Measurements from ENCODE around the gene IGSF21. TPM values are rescaled to one million over a fixed set of nuclear protein-coding genes. Genes with fewer than 3 reads are reported as not detected.

Gene IGSF21
- total and polyA plus RNA-seq, 10 of the 15 experiments (the other 5 are each of a cell fraction or from before 2014, with no cell fraction given), result 0.03 to 0.49 TPM; not detected in 8

DNA sequence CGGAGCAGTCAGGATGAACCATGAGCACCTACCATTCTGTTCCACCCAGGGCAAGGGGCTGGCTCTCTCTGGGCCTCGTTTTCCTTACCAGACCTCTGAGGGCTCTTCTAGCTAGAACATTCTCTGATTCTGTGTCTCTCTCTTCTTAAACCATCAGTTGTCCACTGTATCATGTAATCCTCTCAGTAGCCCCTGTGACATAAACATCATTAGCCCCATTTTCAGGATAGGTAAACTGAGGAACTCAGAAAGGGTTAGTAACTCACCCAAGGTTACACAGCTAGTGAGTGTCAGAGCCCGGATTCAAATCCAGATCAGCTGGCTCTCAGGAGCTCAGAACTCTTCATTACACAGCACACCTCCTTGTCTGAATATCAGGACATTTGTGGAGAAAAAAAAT is 22.8 kb downstream of the IGSF21 start:
- TF ChIP-seq KDM1A (IDR thresholded peaks at IDR 0.05; ENCODE audit: borderline replicate concordance) (no peak), MXI1 (IDR thresholded peaks at IDR 0.05; ENCODE audit: low read depth, low read length) (no peak), BACH1 (IDR thresholded peaks at IDR 0.05; ENCODE audit: borderline replicate concordance) (no peak), ZNF592 (IDR thresholded peaks at IDR 0.05) (no peak), RCOR1 (conservative IDR thresholded peaks at IDR 0.05; ENCODE audit: low read depth, low read length) (no peak), EP300 (IDR thresholded peaks at IDR 0.05; ENCODE audit: borderline replicate concordance in 1 of 2, control insufficient read depth in 1 of 2, low read depth in 2 of 2, low read length in 2 of 2) (no peak), RB1 (IDR thresholded peaks at IDR 0.05; ENCODE audit: borderline replicate concordance) (no peak), SPI1 (IDR thresholded peaks at IDR 0.05; ENCODE audit: borderline replicate concordance, insufficient read depth, low read depth, low read length) (no peak), SREBF1 (IDR thresholded peaks at IDR 0.05; ENCODE audit: low read length) (no peak), NFIC (IDR thresholded peaks at IDR 0.05; ENCODE audit: low read depth, low read length) (no peak), BCL3 (IDR thresholded peaks at IDR 0.05; ENCODE audit: borderline replicate concordance, insufficient read depth, low read depth, low read length, poor library complexity, severe bottlenecking) (no peak), HDGF (IDR thresholded peaks at IDR 0.05) (no peak), TBL1XR1 (IDR thresholded peaks at IDR 0.05; ENCODE audit: low read depth, low read length) (no peak), STAT1 (conservative IDR thresholded peaks at IDR 0.05) (no peak), PAX5 (IDR thresholded peaks at IDR 0.05; ENCODE audit: borderline replicate concordance, low read depth, low read length) (no peak), SIX5 (IDR thresholded peaks at IDR 0.05; ENCODE audit: low read depth, low read length, severe bottlenecking) (no peak), SMARCA5 (IDR thresholded peaks at IDR 0.05) (no peak), TCF7 (IDR thresholded peaks at IDR 0.05; ENCODE audit: borderline replicate concordance) (no peak)
- TF ChIP-seq, protein P1, sequence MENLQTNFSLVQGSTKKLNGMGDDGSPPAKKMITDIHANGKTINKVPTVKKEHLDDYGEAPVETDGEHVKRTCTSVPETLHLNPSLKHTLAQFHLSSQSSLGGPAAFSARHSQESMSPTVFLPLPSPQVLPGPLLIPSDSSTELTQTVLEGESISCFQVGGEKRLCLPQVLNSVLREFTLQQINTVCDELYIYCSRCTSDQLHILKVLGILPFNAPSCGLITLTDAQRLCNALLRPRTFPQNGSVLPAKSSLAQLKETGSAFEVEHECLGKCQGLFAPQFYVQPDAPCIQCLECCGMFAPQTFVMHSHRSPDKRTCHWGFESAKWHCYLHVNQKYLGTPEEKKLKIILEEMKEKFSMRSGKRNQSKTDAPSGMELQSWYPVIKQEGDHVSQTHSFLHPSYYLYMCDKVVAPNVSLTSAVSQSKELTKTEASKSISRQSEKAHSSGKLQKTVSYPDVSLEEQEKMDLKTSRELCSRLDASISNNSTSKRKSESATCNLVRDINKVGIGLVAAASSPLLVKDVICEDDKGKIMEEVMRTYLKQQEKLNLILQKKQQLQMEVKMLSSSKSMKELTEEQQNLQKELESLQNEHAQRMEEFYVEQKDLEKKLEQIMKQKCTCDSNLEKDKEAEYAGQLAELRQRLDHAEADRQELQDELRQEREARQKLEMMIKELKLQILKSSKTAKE (IDR thresholded peaks at IDR 0.05; ENCODE audit: low read depth, poor library complexity, severe bottlenecking), result no peak
- no peak overlapping the region for H3K4me3 ChIP-seq
- H3K9me3 ChIP-seq (replicated peaks; ENCODE audit: control insufficient read depth, insufficient read depth, low read length), result no peaks in the 10 kb centered on the region
- WGBS (ENCODE audit: insufficient coverage, insufficient replicate concordance, low lambda C conversion rate, missing lambda C conversion rate), result 0% methylated on average over 3 of the region's 3 CpGs
- H3K4me2 ChIP-seq (ENCODE audit: control insufficient read depth, insufficient read depth), result no peak overlapping the region
- SMC1A ChIA-PET (ENCODE audit: uncharacterized antibody, unreplicated experiment), result no interaction called here
- no peaks in the 10 kb centered on the region; a peak in 1 of 4 replicates for H3K27me3 ChIP-seq (replicated peaks in 1 of 2; ENCODE audit: control insufficient read depth in 2 of 2, insufficient read depth in 2 of 2, low read length in 1 of 2)
- DNase-seq (ENCODE audit: low read depth, low spot score), result no peak
- RAD21 ChIA-PET (ENCODE audit: unreplicated experiment), result no interaction called here
- no peak overlapping the region for H3K27ac ChIP-seq (ENCODE audit: control insufficient read depth, insufficient read depth)
- in situ Hi-C loops (cut with MboI), result no loop called here
- no peak overlapping the region for H3K9ac ChIP-seq (ENCODE audit: control insufficient read depth, insufficient read depth, low read length)
- H3K79me2 ChIP-seq (ENCODE audit: control insufficient read depth, insufficient read depth, low read length), result no peaks in the 10 kb centered on the region
- intact Hi-C loops (cut with micrococcal nuclease; ENCODE audit: unreplicated experiment), result no loop called here
- no peaks in the 10 kb centered on the region for H3K36me3 ChIP-seq (ENCODE audit: control insufficient read depth in 2 of 2, insufficient read depth in 2 of 2, low read length in 1 of 2)
- no peaks in the 10 kb centered on the region for H4K20me1 ChIP-seq (ENCODE audit: control insufficient read depth, insufficient read depth)
- no peaks in the 10 kb centered on the region for H3K4me1 ChIP-seq (ENCODE audit: control insufficient read depth, insufficient read depth, low read length)
- ATAC-seq, result no peak
- CTCF ChIA-PET, result no interaction called here
- no TSS peak for BruUV-seq (replicated peaks)
- H2AFZ ChIP-seq (ENCODE audit: control insufficient read depth, low read depth, low read length), result no peak overlapping the region
- POLR2A ChIA-PET, result no interaction called here
- FAIRE-seq, result no peak

All from GM12878 (cell line).